Hematopoietic multipotent progenitor cell treated with erythropoietin and hydrocortisone succinate and interleukin-3 and kit ligand, for 4 days (in vitro differentiated cells): ENCODE measurements around the gene RPH3AL.
"Not testable (repeated sequence)": the region's sequence is repeated elsewhere in the genome, so short reads cannot be mapped to it uniquely, and the experiment has no call there.

Experiments
- DNase-seq: peaks from one replicate; pipeline ENCODE4 v3.0.0-alpha.2; 2015

Gene RPH3AL

DNA sequence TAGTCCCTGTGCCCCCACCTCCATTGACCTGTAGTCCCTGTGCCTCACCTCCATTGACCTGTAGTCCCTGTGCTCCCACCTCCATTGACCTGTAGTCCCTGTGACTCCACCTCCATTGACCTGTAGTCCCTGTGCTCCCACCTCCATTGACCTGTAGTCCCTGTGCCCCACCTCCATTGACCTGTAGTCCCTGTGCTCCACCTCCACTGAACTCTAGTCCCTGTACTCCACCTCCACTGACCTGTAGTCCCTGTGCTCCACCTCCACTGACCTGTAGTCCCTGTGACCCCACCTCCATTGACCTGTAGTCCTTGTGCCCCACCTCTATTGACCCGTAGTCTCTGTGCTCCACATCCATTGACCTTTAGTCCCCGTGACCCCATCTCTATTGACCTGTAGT lies 37.2 kb downstream of the RPH3AL start:
- DNase-seq: not testable (repeated sequence)

DNA sequence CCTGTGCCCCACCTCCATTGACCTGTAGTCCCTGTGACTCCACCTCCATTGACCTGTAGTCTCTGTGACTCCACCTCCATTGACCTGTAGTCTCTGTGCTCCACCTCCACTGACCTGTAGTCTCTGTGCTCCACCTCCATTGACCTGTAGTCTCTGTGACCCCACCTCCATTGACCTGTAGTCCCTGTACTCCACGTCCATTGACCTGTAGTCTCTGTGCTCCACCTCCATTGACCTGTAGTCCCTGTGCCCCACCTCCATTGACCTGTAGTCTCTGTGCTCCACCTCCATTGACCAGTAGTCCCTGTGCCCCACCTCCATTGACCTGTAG lies 38.0 kb downstream of the RPH3AL start:
- DNase-seq: not testable (repeated sequence)

DNA sequence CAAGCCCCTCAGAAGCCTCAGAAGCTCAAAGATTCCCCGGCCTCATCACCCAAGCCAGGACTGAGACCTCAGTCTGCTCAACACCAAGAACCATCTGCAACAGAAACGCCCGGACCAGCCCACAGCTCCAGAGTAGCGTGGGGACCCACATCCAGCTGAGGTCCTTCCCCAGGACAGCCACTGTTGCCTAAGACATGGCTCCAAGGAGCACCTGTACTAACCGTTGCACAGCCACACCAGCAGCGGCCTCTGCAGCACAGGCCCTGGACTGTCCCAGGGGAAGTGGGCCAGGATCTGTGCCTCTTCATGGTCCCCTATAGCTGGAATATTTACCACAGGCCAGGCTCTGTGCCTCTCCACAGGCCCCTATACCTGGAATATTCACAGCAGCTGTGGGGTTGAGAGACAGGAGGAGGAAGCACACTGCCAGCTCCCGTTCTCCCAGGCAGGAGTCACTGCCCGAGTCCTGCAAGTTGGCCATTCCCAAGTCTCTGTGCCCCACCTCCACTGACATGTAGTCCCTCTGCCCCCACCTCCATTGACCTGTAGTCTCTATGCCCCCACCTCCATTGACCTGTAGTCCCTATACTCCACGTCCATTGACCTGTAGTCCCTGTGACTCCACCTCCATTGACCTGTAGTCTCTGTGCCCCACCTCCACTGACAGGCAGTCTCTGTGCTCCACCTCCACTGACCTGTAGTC lies 38.5 kb downstream of the RPH3AL start:
- DNase-seq: no peak

DNA sequence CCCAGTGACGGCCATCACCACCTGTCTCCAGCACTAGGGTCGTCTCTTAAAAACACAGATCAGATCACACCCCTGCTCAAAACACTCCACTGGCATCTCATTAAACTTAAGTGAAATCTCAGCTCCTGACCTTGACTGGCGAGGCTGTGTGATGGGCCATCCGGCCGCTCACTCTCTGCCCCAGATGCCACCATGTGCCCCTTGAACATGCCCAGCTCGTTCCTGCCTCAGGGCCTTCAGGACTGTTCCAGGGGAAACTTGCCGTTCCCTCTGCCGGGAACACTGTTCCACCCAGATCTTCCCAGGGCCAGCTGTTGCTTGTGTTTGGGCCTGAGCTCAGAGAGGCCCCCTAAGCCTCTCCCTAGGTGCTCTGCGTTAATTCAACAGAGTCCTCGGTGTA lies 39.4 kb downstream of the RPH3AL start:
- DNase-seq: no peak

DNA sequence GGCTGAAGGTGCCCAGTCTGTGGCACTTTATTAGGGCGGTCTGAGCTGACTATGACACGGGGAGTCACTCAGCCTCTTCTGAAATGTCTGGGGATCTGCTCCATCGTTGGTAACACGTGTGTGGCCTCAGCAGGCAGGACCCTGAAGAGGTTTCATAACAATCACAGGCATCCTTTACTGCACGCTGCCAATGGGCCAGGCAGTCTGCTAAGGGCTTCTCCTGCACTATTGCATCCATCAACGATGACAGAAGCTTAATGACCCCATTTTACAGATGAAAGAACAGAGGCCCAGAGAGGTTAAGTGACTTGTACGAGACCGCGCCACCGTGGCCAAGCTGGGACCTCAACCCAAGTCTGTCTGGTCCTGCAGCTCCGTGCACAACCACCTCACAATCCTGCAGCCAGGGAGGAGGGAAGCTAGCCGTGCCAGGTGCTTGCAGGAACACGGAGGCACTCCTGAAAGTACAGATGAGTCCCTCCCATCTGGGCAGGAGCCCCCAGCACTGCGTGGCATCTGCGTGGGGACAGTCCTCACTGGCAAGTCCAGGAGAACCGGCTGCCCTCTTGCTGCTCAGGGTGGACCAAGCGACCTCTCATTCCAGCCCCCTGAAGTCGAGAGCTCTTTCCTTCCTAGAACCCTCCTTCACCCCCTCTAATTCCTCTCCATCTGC lies 40.0 kb downstream of the RPH3AL start:
- DNase-seq: no peak

DNA sequence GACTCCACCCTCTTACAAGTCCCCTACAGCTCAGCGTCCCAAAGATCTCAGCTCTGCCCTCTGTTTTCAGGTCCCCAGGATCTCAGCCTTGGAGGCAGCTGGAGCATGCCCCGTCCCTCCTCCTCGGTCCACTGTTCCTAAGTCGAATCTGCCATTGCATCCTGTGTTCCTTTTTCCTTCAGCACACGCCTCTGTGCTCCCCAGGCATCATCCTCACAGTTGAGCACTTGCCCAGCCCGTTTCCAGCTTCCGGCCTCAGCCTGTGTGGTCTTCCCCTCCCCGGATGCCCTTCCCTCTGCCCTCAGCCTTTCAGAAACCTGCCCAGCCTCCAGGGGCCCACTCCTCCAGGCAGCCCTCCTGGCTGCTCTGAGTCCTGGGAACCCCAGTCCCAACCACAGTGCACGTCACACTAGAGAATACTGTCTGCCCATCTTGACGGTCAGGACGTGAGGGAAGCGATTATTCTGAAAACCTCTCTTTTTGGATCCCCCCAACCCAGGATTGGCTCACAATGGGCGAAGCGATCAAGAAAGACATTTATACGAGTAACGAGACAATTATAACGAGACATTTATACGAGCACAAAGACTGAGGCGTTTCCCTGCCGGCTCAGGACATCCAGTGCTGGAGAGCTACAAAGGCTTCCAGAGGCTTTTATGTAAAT lies 41.4 kb downstream of the RPH3AL start:
- DNase-seq: no peak

DNA sequence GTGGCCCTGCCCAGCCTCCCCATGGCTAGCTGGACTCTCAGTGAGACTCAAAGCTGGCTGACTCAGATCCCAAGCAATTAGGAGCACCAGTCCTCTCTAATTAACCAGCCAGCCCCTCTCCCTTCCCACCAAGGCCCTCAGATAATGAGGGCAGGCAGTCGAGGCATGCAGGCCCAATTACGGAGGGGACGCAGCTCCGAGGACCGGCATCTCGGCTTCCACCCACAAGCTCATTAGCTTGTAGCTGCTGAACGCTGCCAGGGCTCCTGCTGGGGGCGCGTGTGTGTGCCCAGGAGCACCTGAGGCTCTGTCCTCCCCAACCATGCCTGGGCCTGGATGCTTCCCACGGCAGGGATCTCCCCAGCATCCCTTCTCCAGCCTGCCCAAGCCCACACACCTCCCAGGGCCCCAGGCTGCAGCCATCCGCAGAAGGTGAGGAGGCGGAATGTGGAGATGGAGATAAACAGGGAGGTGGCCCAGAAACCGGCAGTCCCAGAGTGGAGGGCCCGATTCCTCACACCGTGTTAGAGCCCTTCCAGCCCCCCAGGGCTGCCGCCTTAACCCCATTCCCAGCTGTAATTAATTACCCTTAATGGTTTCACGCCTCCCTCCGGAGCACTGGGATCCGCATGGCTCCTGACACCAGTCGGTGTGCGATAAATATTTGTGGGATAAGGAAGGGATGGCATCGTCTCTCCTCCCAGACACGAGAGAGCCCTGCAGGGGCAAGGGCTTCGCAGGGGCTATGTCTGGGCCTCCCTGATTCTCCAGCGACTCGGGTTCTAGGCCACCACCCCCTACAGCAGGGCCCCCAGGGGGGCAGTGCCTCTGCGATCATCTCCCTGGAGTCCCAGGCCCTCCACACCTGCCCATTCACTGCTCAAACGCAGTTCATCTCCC lies 42.2 kb downstream of the RPH3AL start:
- no peak for DNase-seq

DNA sequence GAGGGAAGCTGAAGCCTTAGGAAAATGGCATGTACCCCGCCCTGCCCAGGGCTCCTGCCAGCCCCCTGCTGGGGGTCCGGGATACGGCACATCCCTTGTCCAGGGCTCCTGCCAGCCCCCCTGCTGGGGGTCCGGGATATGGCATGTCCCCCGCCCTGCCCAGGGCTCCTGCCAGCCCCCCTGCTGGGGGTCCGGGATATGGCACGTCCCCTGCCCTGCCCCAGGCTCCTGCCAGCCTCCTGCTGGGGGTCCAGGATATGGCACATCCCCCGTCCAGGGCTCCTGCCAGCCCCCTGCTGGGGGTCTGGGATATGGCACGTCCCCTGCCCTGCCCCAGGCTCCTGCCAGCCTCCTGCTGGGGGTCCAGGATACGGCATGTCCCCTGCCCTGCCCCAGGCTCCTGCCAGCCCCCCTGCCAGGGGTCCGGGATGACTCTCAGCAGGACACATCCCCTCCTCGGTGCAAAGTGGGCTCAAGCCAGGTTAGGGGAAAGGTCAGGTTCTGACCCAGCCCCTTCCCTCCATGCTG lies 43.2 kb downstream of the RPH3AL start:
- peak; percentile 73 for DNase-seq

DNA sequence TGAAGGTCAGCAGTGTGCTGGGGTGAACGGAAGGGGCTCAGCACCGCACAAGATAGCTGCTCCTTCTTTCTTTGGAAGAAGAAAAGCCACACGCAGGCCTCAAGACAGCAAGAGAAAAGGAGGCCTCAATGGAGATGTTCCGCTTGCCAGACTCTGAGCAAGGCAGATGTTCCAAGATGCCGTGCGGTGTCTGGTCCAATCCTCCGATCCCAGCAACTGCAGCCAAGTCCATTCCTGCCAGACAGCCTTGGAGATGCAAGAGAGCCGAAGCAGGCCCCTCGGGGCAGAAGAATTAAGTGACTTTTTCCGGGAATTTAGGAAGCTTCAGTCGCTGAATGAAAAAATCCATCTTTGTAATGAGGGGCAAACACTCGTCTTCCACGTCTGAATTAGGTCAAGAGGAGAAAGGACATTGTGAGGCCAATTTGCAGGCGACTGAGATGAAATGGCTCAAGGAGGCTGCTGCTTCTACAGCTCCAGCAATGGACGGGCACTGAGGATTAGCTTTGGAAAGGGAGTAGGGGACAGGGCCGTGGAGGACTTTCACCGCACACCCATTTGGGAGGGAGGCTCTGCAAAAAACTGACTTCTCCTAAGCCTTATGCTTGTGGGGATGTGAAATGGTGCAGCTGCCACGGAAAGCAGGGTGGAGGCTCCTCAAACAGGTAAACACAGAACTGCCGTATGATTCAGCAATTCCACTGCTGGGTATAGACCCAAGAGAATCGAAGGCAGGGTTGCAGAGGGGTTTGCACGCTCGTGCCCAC lies 44.7 kb downstream of the RPH3AL start:
- no peak for DNase-seq

DNA sequence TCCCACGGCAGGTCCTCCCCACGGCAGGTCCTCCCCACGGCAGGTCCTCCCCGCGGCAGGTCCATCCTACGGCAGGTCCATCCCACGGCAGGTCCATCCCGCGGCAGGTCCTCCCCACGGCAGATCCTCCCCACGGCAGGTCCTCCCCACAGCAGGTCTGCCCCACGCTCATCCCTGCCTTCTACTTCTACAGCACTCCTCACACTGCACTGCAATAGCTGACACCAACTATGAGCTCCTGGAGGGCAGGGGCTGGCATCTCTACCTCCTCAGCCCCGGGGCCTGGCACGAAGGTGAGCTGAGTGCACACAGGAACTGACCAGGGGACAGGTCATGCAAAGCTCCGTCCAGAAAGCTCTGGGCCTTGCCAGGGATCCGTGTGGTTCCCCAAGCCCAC lies 45.3 kb downstream of the RPH3AL start:
- DNase-seq: no peak

DNA sequence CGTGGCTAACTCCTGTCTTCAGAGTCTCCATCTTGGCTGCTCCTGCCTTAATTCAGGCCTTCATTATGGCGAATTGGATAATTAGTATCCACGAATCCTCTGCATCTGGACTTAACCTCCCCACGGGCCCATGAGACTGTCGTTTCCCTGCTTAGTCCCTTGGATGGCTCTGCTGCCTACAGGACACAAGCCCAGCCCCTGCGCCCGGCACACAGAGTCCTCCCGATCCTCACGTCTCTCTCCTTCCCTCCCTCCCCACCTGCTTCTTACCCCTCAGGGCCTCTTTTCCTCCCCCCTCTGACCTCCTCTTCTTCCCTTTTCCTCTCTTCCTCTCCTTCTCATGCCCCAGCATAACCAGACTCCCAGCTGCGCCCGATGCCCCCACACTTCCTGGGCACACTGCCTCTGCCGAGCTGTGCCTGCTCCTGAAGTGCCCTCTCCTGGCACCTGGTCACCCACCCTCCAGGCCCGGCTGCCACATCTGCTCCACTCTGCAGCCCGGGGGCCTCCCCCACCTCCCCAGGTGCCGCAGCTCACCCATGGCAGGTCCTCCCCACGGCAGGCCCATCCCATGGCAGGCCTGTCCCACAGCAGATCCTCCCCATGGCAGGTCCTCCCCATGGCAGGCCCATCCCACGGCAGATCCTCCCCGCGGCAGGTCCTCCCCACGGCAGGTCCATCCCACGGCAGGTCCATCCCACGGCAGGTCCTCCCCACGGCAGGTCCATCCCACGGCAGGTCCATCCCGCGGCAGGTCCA lies 45.9 kb downstream of the RPH3AL start:
- no peak for DNase-seq

DNA sequence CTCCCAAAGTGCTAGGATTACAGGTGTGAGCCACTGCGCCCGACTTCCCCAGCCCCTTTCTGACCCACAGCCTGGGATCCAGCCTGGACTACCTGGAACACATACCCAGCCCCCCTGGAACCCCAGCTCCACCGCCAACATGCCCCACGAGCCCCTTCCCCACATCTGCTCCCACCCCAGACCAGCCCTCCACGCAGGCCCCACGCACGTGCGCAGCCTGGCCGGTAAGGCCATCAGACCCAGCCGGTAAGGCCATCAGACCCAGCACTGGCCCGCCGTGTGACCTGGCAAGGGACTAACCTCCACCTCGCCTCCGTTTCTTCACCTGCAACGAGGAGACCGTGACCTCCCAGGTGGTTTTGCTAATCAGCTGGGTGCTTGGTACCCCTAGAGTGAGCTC lies 46.5 kb downstream of the RPH3AL start:
- no peak for DNase-seq

DNA sequence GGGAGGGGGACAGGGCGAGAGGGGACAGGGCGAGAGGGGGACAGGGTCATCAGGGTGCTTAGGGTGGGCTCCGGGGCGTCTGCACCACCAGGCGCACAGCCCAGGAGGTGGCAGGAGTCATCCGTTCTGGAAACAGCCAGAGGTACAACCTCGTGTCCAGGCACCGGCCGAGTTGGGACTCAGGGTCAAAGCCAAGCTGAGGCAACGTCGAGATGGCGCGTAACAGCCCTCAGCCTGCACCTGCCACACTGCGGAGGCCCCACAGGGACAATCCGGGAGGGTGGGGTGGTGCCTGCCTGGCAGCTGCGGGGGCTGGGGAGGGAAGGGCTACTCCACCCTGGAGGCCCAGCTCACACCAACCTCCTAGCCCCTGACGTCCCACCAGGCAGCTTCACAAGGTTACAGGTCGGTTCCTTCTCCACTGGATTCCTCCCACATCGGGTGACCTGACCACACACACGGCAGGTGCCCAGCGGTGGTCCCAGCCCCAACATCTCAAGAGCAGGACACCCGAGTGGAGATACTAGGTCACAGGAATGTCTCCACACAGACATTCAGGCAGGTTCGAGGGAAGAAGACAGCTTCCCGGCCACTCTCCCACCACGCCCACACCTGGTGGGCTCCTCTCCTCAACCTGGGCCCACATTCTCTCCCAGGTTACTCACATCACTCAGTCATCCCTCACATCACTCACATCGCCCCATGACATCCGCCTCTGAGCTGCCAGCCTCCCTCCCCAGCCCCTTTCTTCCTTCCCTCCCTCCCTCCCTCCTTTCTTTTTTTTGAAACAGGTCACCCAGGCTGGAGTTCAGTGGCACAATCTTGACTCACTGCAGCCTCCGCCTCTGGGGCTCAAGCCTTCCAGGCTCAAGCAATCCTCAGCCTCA lies 47.3 kb downstream of the RPH3AL start:
- no peak for DNase-seq

DNA sequence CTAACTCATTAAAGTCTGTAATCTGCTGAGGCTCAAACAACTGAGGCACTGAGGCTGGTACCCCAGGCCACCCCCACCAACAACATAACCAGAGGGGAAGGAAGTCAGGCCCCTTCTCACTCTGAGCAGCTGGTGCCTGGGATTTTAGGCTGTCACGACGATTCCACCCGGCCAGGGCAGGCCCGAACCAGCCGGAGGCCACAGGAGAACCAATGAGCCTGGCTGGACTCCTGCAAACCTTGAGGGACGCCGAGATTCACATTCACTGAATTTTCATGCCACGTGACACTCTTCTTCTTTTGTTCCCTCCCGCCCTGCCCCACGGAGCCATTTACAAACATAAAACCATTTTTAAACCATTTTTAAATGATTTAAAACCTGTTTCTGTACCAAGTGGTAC lies 48.1 kb downstream of the RPH3AL start:
- DNase-seq: no peak

DNA sequence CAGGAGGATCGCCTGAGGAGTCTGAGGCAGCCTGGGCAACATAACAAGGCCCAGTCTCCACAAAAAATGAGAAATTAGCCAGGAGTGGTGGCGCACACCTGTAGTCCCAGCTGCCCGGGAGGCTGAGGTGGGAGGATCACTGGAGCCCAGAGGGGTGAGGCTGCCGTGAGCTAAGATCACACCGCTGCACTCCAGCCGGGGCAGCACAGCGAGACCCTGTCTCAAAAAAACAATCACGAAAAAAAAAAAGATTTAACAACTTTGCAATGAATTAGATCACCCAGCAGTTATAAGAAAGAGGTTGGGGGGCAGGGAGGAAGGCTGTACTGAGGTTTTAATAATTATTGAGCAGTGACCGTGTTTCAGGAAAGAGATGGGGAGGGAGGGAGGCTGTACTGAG lies 49.4 kb downstream of the RPH3AL start:
- DNase-seq: no peak

DNA sequence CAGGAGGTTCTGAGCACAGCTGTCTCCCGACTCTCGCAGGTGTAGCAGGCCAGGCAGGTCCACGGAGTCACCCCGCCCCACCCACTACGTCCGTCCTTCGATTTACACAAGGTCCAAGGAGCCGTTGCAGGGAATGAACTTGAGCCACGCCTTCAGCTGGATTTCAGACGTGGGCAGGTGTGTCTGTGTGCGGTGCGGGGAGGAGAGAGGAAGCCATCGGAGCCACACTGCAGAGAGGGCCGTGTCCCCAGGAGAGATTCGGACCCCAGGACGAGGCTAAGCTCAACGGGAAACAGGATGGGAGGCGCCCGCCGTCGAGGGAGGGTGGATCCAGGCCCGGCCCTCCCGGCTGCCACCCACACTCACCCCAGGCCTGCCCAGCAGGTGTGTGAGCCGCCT lies 50.3 kb downstream of the RPH3AL start:
- no peak for DNase-seq

DNA sequence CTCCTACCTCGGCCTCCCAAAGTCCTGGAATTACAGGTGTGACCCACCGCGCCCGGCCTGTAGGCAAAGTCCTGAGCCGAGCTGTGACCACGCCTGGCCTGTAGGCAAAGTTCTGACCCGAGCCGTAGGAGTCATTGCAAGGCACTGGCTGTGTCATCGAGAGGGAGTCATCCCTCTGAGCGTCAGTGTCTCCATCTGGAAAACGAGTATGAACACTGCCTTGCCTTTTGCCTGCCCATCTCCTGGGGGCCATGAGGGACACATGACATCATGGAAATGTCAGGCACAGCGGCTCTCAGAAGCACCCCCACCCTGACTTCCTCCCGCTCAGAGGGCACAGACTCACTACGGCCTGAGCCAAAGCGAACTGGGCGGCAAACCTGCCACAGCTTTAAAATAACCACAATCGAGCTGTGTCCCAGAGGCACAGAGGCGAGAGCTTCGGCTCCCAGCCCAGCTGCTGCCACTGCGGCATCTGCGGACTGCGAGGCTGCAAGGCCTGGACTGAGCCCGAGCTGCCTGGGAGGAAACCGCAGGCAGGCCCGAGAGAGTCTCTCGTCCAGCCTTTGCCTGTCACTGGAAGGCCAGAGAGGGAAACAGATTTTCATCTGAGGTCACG lies 50.8 kb downstream of the RPH3AL start:
- DNase-seq: peak; percentile 38

DNA sequence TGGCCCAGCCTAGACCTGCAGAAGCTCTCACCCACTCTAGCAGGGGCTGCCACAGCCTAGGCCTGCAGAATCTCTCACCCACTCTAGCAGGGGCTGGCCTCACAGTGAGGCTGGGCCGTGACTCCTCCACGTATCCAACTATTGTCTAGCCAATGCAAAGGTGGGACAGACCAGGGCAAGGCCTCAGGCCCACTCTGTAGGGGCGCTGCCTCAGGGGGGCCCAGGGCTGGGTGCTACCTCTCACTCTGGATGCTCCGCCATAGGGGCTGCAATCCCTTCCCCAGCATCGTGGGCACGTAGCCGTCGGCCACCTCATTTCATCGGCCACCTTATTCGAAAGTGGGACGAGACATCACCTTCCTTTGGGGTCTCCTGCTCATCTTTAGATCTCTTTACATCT lies 51.7 kb downstream of the RPH3AL start:
- no peak for DNase-seq

DNA sequence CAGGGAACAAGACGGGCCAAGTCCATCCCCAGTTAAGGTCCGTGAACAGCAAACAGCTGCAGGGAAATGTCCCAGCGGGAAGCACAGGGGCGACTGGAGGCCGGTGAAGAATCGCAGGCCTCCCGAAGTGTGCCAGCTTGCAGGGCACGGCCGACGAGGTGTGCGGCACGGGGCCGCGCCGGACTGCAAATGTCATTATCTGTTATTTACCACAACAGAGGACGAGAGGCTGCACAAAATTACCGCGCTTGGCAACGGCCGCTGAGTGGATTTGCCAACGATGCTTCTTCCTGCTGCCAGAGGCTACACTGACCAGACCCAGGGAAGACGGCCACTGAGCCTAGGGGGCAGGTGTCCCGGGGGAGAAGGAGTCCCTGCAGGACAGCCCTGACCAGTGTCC lies 53.1 kb downstream of the RPH3AL start:
- no peak for DNase-seq
